Adrenal gland (tissue), 5 donors: ENCODE measurements around the gene PARD6B.

Experiments
- POLR2A ChIP-seq, 2 donors: fragments of 450-650 bp; IDR thresholded peaks; one replicate each; pipeline ENCODE4 v1.6.1; 2017; ENCODE audit warnings: antibody characterized with exemption in 2 of 2, mild to moderate bottlenecking in 2 of 2, moderate library complexity in 1 of 2
- TF ChIP-seq, protein P1 (sequence below), 6 experiments: fragments of 450-650 bp in 4 of 6; fragments of 200-600 bp in 2 of 6; sonication (generic) in 1 of 6; IDR thresholded peaks; 1 replicate in 5 of 6; 2 replicates in 1 of 6; pipeline versions ENCODE4 v1.5.1 to v1.8.0; 2016 to 2021; ENCODE audit warnings: antibody characterized with exemption in 6 of 6, mild to moderate bottlenecking in 2 of 6, moderate library complexity in 1 of 6
- donor health status: DM: no; HTN: no; CAD: no.

DNA sequence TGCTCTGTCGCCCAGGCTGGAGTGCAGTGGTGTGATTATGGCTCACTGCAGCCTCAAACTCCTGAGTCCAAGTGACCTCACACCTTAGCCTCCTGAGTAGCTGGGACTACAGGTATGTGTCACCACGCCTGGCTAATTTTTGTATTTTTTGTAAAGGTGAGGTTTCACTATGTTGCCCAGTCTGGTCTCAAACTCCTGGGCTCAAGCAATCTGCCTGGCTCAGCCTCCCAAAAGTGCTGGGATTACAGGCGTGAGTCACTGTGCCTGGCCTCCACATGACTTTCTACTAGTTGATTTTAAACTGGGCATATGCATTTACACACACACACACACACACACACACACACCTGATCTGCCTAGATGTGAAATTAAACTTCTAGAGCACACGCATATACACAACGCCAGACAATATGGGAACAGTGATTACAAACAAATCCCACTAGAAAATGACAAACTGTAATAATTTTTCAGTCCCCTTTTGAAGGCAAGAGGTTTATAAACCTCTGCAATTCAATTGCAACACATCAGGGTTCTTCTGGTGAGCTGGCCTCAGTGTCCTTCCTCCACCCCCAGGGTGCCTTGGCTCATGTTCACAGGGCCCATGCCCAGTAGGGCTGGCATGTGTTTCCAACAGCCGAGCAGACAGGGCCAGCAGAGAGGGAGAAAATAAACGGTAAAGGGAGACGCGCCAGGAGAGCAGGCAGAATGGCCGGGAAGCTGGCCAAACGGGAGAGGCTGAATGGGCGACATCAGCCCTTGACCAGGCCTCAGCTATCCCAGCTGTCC is 31.2 kb downstream of the PARD6B start:
- TF ChIP-seq, protein P1, sequence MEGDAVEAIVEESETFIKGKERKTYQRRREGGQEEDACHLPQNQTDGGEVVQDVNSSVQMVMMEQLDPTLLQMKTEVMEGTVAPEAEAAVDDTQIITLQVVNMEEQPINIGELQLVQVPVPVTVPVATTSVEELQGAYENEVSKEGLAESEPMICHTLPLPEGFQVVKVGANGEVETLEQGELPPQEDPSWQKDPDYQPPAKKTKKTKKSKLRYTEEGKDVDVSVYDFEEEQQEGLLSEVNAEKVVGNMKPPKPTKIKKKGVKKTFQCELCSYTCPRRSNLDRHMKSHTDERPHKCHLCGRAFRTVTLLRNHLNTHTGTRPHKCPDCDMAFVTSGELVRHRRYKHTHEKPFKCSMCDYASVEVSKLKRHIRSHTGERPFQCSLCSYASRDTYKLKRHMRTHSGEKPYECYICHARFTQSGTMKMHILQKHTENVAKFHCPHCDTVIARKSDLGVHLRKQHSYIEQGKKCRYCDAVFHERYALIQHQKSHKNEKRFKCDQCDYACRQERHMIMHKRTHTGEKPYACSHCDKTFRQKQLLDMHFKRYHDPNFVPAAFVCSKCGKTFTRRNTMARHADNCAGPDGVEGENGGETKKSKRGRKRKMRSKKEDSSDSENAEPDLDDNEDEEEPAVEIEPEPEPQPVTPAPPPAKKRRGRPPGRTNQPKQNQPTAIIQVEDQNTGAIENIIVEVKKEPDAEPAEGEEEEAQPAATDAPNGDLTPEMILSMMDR (IDR thresholded peaks at IDR 0.05), result peak in 2 of 6 experiments; percentile 4 to 25
- peak in 1 of 2 donors; percentile 50 for TF ChIP-seq POLR2A (IDR thresholded peaks at IDR 0.05)
